Non-pigmented ciliary epithelial cell (primary cell): ENCODE results near the gene AQP12B.

ENCODE experiments used
- DNase-seq: peaks from one replicate; pipeline ENCODE4 v3.0.0-alpha.2; 2010; ENCODE audit warnings: low read depth

Gene AQP12B

DNA sequence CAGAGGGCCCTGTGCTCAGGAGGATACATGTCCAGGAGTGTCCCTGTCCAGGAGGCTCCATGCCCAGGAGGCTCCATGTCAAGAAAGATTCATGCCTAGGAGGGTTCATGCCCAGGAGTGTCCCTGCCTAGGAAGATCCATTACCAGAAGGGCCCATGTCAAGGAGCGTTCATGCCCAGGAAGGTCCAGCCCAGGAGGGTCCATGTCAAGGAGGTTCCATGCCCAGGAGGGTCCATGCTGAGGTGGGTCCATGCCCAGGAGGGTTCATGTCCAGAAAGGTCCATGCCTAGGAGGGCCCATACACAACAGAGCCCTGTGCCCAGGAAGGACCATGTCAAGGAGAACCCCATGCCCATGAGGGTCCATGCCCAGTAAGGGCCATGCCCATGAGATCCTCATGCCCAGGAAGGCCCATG lies 50.4 kb downstream of the AQP12B start:
- DNase-seq = no peak

DNA sequence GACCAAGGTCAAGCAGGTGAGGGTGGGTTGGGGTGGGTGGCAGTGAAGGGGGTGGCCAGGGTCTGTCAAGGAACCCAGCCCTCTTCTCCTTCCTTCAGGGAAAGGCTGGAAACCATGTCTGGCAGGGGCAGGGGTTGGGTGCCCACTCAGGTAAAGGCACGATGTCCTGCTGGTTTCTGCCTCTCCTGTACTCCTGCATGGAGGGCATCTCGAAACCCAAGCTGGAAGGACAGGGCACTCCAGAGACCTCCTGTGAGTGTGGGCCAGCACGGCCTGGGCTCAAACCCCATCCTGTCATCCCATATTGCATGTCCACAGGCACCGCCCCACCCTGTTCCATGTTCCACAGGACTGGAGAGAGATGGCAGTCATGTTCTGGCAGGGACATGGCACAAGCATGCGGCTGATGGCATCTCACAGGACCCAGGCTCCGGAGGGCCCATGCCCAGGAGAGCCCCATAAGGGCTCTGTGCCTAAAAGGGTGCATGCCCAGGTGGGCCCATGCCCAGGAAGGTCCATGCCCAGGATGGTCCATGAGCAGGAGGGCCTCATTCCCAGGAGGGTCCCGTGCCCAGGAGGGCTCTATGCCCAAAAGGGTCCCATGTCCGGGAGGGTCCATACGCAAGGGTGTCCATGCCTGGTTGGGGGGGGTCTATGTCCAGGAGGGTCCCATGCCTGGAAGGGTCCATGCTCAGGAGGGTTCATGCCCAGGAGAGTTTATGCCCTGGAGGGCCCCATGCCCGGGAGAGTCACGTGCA lies 51.0 kb downstream of the AQP12B start:
- DNase-seq = no peak

GRCh38 chr2:240630771-240631547 lies 51.7 kb downstream of the AQP12B start:
- no peak for DNase-seq

GRCh38 chr2:240629968-240630770 lies 52.5 kb downstream of the AQP12B start:
- no peak for DNase-seq

GRCh38 chr2:240629619-240629967 lies 53.1 kb downstream of the AQP12B start:
- DNase-seq = no peak

DNA sequence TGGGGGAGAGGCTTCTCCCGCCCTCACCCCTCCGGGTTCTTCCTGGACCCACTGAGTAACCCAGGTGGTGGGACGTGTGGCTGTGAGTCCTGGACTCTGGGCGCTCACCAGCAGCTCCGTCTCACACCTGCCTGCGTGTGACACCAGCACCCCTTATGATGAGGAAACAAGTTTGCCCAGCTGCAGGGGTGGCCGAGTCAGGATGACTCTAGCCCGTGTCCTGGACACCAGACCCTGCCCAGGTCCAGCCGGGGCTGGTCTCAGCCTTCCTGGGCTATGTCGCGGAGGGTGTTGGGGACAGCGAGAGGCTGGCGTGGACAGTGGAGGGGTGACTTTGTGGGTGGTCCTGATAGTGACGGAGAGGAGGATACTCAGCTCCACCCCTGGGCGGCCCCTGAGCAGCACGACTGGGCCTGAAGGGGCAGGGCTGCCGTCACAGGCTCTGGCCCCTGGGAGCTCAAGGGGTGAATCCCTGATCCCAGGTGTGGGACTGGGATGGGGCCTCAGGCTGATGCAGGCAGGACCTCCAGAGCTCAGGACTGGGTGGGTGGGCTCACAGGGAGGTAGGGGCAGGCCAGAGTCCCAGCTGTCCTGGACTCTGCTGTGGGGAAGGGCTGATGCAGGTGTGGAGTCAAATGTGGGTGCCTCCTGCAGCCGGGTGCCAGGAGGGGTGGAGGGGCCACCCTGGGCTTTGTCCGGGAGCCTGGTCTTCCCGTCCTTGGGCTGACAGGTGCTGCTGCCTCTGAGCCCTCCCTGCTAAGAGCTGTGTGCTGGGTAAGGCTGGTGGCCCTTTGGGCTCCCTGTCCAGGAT lies 53.7 kb downstream of the AQP12B start:
- DNase-seq = no peak

GRCh38 chr2:240628507-240628807 lies 54.2 kb downstream of the AQP12B start:
- DNase-seq = no peak

DNA sequence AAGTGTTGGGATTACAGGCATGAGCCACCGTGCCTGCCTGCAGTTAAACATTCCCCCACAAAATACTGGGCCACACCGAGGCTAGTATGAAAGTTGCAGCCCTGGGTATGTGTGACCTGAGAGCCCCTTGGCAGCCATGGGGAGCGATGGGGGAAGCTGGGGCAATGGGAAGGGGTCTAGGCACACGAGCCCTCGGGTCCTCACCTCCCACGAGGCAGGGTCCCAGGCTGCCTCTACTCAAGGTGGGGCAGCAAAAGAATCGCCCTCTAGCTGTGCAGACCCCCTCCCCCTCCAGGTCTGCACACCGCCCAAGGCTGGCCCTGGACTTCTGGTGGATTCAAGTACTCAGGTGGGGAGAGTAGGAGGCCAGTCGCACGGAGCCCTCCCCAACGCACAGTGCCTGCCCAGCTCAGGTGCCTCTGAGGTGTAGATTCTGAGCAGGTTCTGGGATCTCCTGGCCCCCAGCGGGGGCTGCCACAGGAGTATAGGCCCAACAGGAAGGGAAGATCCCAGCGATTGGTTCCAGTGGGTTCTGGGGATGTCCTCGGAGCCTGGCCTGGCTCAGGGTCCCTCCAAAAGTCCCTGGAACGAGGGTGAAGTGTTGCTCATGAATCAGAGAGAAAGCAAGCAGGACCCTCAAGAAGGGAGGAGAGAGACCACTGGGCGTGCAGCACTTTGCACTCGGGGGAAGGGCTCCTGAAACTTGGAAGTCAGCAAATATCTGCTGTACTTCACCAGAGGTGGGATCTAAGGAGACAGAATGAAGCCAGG lies 54.8 kb downstream of the AQP12B start:
- DNase-seq = no peak

GRCh38 chr2:240626531-240627300 lies 56.0 kb downstream of the AQP12B start:
- DNase-seq = no peak
